GM19455 (cell line): Measurements from ENCODE around the gene INO80D.
"Not testable (repeated sequence)": the region's sequence is repeated elsewhere in the genome, so short reads cannot be mapped to it uniquely, and the experiment has no call there.

Experiments
- ATAC-seq: cut with Tn5 transposase; IDR thresholded peaks from one replicate; pipeline ENCODE4 v1.9.1; 2021; ENCODE audit not compliant: unreplicated experiment

INO80D gene, protein sequence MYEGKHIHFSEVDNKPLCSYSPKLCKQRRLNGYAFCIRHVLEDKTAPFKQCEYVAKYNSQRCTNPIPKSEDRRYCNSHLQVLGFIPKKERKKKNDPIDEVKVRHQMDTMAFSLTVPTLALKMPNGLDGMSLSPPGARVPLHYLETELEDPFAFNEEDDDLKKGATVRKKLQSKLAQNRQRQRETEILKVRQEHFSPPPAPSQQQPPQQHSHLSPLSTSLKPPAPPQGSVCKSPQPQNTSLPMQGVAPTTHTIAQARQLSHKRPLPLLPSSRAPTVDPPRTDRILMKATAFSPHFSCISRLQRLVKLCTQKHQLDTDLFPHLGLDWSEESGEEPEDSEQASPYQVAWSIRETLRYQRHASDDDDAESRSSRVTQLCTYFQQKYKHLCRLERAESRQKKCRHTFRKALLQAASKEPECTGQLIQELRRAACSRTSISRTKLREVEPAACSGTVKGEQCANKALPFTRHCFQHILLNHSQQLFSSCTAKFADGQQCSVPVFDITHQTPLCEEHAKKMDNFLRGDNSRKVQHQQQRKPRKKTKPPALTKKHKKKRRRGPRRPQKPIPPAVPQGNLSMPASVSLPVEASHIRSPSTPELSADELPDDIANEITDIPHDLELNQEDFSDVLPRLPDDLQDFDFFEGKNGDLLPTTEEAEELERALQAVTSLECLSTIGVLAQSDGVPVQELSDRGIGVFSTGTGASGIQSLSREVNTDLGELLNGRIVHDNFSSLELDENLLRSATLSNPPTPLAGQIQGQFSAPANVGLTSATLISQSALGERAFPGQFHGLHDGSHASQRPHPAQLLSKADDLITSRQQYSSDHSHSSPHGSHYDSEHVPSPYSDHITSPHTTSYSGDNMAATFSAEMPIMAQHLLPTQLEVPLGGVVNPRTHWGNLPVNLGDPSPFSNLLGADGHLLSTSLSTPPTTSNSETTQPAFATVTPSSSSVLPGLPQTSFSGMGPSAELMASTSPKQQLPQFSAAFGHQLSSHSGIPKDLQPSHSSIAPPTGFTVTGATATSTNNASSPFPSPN

DNA sequence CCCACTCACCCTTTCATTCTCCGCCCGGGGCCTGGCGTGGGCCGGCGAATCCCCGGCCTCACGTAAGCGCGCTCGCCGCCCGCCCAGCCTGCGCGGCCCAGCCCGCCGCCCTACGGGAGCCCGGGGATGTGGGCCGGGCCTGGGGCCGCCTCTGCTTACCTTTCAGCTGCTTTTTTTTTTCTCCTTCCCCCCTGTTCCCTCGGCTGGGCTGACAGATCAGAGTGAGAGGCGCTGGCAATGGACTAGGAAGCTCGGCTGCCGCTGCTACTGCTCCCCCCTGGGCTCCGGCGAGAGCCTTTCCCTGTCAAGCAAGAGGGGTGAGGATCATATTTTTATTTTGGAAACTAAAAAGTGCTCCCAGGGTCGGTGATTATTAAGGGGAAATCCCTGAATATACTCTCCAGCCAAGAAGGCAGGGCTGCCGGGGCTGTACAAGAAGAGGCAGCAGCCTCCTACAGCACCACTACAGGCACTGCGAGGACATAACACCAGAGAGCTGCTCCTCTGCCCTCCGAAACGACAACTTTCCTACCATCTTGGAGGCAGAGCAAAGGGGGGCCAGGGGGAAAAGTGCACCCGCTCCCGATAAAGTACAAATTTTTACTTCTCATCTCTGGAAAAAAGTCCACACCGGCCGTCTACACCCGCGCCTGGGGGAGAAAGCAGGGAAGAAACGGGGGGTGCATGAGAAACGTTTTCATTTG is at the start of gene INO80D:
INO80D (minus strand) TSS at position 433 of the 704 bp plus-strand sequence. CDS start 23,158 bp downstream, outside the sequence.
- ATAC-seq: peak; percentile 86

DNA sequence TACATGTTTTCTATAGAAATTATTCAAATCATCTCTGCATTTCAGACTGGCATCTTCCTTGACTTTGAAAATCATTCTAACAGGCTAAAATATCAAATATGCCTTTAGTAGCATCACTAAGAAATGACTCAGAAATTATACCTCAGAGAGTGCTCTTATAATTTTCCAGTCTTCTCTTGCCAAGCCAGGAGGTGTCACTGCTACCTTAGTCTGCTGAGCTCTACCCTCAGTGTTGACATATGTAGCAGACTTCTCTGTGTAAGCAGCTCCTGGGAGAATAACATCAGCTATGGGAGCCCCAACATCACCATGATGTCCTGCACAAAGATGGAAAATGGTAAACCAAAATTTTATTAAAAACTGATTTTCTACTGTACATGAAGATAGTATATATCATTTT is 41.7 kb upstream of the INO80D start:
- ATAC-seq: no peak

DNA sequence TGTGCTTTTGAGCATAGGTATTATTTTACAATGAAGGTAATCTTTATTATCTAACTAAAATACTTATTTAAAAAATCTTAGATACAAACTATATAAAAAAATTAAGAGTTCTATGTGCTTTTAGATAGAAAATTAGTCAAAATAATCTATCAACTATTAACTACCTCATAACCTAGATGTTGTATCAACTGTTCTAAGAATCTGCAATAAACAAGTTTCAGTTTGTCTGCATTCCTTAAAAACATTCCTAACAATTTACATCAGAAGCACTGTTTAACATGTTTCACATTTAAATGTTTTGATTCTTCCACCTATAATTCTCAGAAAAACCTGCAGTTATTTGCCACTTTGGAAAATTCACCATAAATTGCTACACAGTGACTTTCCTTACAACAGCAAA is 39.9 kb upstream of the INO80D start:
- no peak for ATAC-seq

DNA sequence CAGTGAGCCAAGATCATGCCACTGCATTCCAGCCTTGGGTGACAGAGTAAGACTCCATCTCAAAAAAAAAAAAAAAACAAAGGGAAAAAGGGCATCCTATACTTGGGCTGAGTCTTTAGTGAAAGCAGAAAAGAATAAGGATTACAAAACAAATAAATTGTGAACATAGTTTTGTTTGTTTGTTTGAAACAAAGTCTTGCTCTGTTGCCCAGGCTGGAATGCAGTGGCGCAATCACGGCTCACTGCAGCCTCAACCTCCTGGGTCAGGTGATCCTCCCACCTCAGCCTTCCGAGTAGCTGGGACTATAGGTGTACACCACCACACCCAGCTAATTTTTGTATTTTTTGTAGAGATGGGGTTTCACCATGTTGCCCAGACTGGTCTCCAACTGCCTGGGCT is 36.6 kb upstream of the INO80D start:
- not testable (repeated sequence) for ATAC-seq

DNA sequence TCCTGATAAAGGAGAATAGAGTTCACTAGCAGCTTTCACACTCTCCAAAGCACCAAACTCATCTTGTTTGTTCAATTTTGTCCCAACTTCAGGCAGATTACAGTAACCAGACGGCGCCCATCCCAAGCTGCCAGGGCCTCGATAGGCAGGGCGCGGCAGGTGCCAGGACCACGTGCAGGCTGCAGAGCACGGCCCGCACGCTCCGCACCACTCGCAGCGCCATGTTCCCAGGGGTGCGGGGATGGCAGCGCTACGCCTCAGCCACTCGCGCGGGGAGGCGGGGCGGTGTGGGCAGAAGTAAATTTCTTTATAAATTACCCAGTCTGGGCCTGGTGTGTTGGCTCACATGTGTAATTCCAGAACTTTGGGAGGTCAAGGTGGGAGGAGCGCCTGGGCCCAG is 30.3 kb upstream of the INO80D start:
- ATAC-seq: no peak

DNA sequence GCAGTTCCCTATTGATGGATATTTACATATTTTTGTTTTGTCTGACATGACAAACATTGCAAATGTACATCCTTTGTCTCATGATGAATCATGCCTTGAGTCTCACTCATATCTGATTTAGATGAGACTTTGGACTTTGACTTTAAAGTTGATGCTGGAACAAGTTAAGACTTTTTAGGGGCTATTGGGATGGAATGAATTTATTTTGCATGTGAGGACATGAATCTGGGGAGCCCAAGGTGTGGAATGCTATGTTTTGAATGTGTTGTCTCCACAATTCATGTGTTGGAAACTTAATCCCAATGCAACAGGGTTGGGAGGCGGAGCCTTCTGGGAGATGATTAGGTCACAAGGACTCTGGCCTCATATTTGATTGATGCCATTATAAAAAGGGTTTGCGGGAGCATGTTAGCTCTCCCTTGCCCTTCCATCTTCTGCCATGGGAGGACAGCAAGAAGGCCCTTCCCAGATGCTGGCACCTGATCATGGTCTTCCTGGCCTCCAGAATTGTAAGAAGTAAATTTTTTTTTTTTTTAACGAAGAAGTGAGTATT is 29.1 kb upstream of the INO80D start:
- ATAC-seq: no peak

DNA sequence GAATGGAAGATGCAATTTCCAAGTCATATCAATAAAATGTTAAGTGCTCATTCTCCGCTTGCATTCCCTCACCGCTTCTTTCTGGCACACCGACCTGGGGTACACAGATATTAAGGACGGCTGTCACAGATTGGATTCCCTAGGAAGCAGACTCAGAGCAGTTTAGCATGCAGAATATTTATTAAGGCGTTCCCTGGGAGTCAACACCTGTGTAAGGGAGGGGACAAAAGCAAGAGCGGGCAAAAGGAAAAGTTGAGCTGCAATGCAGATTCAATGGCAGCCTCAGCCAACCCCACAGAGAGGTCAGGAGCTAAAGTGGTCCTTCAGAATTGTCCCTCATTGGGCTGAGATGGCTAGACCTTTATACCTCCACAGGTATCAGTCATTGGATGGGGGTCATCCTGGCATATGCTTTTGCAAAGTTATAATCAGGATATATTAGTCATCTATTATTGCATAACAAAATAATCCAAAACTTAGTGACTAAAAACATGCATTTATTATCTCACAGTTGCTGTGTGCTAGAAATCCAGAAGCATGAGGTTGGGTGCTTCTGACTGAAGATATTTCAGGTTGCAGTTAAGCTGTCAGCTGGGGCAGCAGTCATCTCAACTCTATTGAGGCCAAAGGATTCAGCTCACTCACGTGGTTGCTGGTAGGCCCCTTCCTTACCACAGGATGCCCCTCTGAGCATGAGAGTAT is 27.0 kb upstream of the INO80D start:
- ATAC-seq: no peak

DNA sequence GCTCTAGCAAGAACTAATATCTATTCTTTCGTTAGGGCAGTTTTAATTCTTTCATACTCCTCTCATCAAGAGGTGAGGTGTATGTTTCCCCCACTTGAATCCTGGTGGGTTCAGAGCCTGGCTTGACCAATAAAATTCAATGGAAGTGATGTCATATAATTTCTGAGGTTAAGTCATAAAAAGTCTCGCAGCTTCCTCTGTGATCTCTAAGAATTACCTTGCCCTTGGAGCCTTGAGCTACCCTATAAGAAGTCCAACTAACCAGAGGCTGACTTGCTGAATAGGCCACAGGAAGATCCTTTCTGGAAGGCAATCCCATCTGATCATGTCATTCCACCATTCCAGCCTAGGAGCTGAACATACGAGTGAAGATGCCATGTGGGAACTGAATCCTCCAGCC is 26.1 kb upstream of the INO80D start:
- no peak for ATAC-seq

DNA sequence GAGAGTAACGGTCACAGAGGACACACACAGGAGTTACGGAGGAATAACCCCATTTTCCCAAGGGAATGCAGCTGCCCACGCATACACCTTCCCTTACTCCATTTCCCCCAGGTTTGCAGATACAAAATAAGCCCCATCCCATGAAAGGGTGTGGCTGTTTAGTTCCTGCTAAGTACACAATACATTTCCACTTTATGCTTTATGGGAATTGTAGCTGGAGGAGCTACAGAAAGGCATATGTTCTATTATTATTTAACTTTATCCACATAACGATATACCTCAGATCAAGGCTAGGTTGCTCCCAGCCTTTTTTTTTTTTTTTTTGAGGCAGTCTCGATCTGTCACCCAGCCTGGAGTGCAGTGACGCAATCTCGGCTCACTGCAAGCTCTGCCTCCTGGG is 22.7 kb upstream of the INO80D start:
- ATAC-seq: no peak

DNA sequence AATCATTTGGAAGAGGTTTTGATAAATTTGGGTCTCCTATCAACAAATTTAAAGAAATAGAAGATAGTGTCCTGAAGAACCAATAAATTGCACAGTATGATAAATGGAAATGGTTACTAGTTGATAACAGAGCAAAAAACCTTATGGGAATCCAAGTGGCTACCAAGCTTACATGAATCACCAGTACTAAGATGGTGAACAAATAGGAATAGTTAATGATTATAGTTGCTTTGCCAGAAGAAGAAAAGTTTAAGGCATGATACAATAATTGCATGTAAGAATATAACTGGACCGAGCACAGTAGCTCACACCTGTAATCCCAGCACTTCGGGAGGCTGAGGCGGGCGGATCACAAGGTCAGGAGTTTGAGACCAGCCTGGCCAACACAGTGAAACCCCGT is 19.6 kb upstream of the INO80D start:
- no peak for ATAC-seq

DNA sequence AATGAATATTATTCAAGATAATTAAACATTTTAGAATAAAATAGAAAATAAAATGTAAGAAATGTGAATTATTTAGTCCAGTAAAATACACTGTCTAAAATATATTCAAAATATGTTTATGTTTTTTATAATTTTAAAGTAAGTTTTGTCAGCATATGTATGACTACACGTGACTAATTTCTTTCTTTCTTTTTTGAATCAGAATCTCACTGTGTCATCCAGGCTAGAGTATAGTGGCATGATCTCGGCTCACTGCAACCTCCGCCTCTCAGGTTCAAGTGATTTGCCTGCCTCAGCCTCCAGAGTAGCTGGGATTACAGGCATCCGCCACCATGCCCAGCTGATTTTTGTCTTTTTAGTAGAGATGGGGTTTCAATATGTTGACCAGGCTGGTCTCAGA is 19.1 kb upstream of the INO80D start:
- ATAC-seq: no peak

DNA sequence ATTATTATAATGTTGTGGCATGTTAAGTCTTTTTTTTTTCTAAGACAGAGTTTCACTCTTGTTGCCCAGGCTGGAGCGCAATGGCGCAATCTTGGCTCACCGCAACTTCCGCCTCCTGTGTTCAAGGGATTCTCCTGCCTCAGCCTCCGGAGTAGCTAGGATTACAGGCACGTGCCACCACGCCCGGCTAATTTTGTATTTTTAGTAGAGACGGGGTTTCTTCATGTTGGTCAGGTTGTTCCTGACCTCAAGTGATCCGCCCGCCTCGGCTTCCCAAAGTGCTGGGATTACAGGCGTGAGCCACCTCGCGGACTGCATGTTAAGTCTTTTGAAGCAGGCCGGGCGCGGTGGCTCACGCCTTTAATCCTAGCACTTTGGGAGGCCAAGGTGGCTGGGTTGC is 12.9 kb upstream of the INO80D start:
- not testable (repeated sequence) for ATAC-seq

DNA sequence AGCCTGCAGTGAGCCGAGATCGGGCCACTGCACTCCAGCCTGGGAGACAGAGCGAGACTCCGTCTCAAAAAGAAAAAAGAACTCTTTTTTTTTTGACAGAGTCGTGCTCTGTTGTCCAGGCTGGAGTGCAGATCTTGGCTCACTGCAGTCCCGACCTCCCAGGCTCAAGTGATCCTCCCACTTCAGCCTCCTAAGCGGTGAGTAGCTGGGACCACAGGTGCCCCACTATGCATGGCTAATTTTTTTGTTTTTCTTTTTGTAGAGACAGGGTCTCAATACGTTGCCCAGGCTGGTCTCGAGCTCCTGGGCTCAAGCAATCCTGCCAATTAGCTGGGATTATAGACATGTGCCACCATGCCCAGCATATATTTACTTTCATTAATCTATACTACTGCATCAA is 12.5 kb upstream of the INO80D start:
- ATAC-seq: no peak

DNA sequence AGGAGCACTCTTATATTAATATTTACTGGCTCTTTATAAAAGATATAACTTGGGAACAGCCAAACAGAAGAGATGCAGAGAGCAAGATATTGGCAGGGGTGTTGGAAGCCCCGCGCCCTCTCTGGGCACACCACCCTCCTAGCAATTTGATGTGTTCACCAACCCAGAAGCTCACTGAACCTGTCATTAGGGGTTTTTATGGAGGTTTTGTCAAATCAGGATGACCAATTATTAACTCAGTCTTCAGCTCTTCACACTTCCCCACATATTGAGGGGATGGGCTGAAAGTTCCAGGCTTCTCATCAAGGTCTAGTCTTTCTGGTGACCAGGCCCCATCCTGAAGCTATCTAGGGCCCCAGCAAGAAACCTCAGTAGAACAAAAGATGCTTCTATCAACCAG is 10.9 kb upstream of the INO80D start:
- ATAC-seq: no peak

DNA sequence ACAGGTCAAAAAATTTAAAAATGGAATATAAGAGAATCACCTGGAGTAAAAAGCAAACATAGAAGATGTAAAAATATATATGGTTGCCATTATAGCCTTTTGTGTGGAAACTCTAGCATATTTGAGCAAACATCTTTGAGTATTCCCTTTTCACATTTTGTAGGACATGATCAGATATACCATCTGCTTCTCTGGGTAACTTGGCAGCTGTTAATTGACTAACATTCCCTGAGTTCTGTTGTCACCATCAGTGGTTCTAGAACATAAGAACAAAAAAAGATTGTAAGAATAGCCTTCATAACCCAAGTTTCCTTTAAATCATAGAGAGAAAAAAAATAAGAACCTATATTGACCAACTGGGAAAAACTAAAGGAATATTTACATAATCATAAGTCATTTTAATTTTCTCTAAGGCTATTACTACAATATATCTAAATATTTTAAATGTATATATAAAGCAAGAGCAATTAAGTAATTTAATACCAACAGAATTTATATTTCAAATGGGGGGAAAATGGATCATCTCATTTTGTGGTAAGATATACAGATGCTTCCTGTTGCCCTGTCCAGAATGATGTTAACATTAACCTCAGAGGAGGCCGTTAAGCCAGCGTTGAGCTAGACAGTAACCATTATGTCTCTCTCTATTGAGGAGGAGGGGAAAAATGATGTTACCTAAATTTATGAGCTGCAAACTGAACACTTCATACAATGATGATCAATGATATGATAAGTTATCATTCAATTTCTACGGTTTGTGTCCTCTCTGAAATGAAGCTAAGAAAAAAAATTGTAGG is 9.8 kb upstream of the INO80D start:
- ATAC-seq: no peak

DNA sequence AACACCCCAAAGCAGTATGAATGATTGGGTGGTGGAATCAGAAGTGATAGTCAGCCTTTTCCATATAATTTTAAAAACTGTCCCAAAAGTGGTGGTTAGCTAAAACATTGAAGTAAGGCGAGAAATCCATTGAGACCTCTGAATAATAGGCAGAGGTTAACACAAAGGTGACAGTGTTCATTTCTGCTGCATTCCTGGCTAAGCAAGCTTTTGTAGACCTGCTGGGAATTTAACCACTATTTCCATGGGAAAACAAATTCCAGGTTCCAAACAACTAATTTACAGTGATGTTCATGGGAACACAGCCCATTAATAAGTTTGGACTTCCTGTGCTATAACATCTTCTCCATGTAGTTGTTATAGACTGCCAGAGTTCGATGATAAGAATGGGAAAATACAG is 6.3 kb upstream of the INO80D start:
- ATAC-seq: no peak

DNA sequence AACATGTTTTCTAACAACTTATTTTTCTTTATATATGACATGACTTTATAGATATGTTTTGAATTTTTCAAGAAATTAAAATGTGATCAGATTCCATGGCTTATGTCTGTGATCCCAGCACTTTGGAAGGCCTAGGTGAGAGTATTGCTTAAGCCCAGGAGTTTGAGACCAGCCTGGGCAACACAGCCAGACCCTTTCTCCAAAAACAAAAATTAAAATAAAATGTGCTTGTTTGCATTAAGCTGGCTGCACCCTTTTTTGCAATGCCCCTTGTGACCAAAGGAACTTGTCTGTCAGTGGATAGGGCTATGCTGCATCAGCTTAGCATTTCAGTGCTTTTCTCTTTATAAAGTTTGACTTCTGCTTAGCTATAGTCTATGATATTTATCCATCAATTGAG is 2.3 kb upstream of the INO80D start:
- no peak for ATAC-seq

DNA sequence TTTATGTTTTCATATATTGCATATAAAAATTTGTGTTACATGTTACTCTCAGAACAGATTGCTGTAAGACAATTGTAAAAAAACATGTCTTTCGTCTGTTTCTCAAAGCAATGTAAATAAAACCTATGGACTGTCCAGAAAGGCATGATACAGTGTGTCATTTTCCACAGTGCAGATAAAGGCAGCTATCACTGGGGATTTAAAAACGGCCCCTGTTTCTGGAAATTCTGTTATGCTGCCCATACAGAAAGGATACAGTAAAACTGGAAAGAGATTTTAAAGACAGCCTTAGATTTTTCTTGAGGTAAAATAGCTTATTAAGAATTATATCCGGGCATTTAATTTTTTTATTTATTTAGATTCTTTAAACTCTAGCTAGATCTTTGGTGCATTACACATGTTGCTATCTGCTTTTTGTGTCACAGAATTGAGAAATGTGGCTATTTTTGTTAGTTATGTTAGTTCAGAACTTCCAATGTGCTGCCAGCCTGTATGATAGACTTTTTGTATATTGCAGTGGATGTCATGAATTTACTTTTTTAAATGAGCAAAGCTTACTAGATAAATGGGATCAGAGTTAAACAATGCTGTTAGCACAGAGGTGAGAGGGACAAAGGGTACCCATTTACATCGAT is 859 bp upstream of the INO80D start:
- no peak for ATAC-seq
